Endothelial cell of umbilical vein (primary cell): ENCODE results near the gene CAMK2D. TPM values are rescaled to one million over a fixed set of nuclear protein-coding genes. Genes with fewer than 3 reads are reported as not detected.

Experiments used
- BruUV-seq: library from RNA; stranded (reverse); fragments of 400-500 nt; replicated peaks from 2 replicates; lab custom pipeline; 2021; lab: Mats Ljungman, UMichigan
- CTCF ChIA-PET: fragments of 300-600, 350-600 bp; sonication (Branson Sonifier 250); formaldehyde crosslinking; loops from one replicate; lab custom pipeline; 2021; ENCODE audit warnings: antibody characterized with exemption, inconsistent platforms; lab: Charles Lee
- POLR2A ChIA-PET: fragments of 300-600, 350-600 bp; sonication (Branson Sonifier 250); formaldehyde crosslinking; loops from one replicate; lab custom pipeline; 2021; ENCODE audit warnings: antibody characterized with exemption, inconsistent platforms; lab: Charles Lee
- DNase-seq: peaks from one replicate; pipeline ENCODE4 v3.0.0-alpha.2; 2011; ENCODE audit warnings: low read depth, low spot score
- FAIRE-seq: peaks from 2 replicates; lab custom pipeline; 2011; peaks lifted over from hg19 to GRCh38; lab: Jason Lieb, UNC
- H2AFZ ChIP-seq: 2 replicates; pipeline ENCODE4 v1.6.0; 2012; ENCODE audit warnings: low read depth, low read length, control low read depth, inconsistent platforms
- H3K27ac ChIP-seq: 2 replicates; pipeline ENCODE4 v1.5.1; 2011; ENCODE audit warnings: low read depth, mild to moderate bottlenecking, control low read depth, low read length, moderate library complexity; ENCODE audit not compliant: insufficient read depth
- H3K27me3 ChIP-seq, 2 experiments: 2 replicates each; pipeline versions ENCODE4 v1.6.0 to v1.6.1; 2011; ENCODE audit warnings: low read length in 2 of 2, mixed read lengths in 1 of 2; ENCODE audit not compliant: control insufficient read depth in 2 of 2, insufficient read depth in 2 of 2
- H3K36me3 ChIP-seq, 2 experiments: 2 replicates in 1 of 2; 3 replicates in 1 of 2; pipeline ENCODE4 v1.5.1; 2011; ENCODE audit warnings: low read length in 2 of 2, mild to moderate bottlenecking in 1 of 2, moderate library complexity in 1 of 2; ENCODE audit not compliant: control insufficient read depth in 2 of 2, insufficient read depth in 2 of 2; ENCODE audit errors: extremely low read depth in 1 of 2
- H3K4me1 ChIP-seq: 3 replicates; pipeline ENCODE4 v1.5.1; 2011; ENCODE audit warnings: mild to moderate bottlenecking, low read length; ENCODE audit not compliant: control insufficient read depth, insufficient read depth; ENCODE audit errors: extremely low read depth
- H3K4me2 ChIP-seq: 2 replicates; pipeline ENCODE4 v1.6.1; 2011; ENCODE audit warnings: low read length, control low read depth, mixed read lengths; ENCODE audit not compliant: insufficient read depth
- H3K4me3 ChIP-seq, 3 experiments: fragments of 200-600 bp in 1 of 3; sonication (generic), shearing (Covaris generic) in 1 of 3; replicated peaks in 1 of 3; 2 replicates each; pipeline ENCODE4 v1.5.1; 2011 to 2016; ENCODE audit warnings: control low read depth in 3 of 3, low read length in 3 of 3, mild to moderate bottlenecking in 2 of 3, inconsistent platforms in 1 of 3, low read depth in 1 of 3, moderate library complexity in 1 of 3; ENCODE audit not compliant: insufficient read depth in 1 of 3
- H3K79me2 ChIP-seq: 2 replicates; pipeline ENCODE4 v1.6.0; 2012; ENCODE audit warnings: low read length, inconsistent platforms; ENCODE audit not compliant: control insufficient read depth, insufficient read depth
- H3K9ac ChIP-seq: replicated peaks from 2 replicates; pipeline ENCODE3; 2011; ENCODE audit warnings: low read length, control low read depth; ENCODE audit not compliant: insufficient read depth; ENCODE audit errors: extremely low read depth
- H3K9me1 ChIP-seq: replicated peaks from 3 replicates; pipeline ENCODE4 v1.6.0; 2011; ENCODE audit warnings: mild to moderate bottlenecking, low read length; ENCODE audit not compliant: control insufficient read depth, insufficient read depth; ENCODE audit errors: extremely low read depth
- H3K9me3 ChIP-seq: replicated peaks from 2 replicates; pipeline ENCODE4 v1.5.1; 2012; ENCODE audit warnings: low read length, inconsistent platforms; ENCODE audit not compliant: control insufficient read depth, insufficient read depth
- H4K20me1 ChIP-seq: replicated peaks from 2 replicates; pipeline ENCODE3; 2011; ENCODE audit warnings: mild to moderate bottlenecking, low read length; ENCODE audit not compliant: control insufficient read depth, insufficient read depth; ENCODE audit errors: extremely low read depth
- EZH2 ChIP-seq: IDR thresholded peaks from 2 replicates; pipeline ENCODE4 v1.6.1; 2012; ENCODE audit warnings: borderline replicate concordance, low read depth, mild to moderate bottlenecking, moderate library complexity, low read length, inconsistent platforms; ENCODE audit not compliant: severe bottlenecking
- FOS ChIP-seq: IDR thresholded peaks from 2 replicates; pipeline ENCODE4 v1.6.1; 2011; ENCODE audit warnings: mild to moderate bottlenecking, low read length, moderate library complexity, borderline replicate concordance; ENCODE audit not compliant: insufficient read depth
- GATA2 ChIP-seq: IDR thresholded peaks from 2 replicates; pipeline ENCODE4 v1.7.0; 2011; ENCODE audit warnings: low read depth, mild to moderate bottlenecking, moderate library complexity, mixed read lengths, low read length; ENCODE audit not compliant: insufficient read length, insufficient read depth
- JUN ChIP-seq: IDR thresholded peaks from 2 replicates; pipeline ENCODE4 v1.6.1; 2011; ENCODE audit warnings: borderline replicate concordance, low read depth; ENCODE audit not compliant: insufficient read length, insufficient read depth
- MYC ChIP-seq: IDR thresholded peaks from one replicate; pipeline ENCODE4 v1.6.1; 2011; ENCODE audit warnings: mild to moderate bottlenecking, low read depth, low read length
- POLR2A ChIP-seq: IDR thresholded peaks from 2 replicates; pipeline ENCODE4 v1.6.1; 2012; ENCODE audit warnings: low read depth, mild to moderate bottlenecking, control low read depth, low read length
- POLR2AphosphoS5 ChIP-seq: IDR thresholded peaks from 2 replicates; pipeline ENCODE4 v1.6.1; 2012; ENCODE audit warnings: low read depth, mild to moderate bottlenecking, control low read depth, low read length, moderate library complexity; ENCODE audit not compliant: insufficient read depth
- dilution Hi-C: fragments of 300-500 bp; cut with MboI; formaldehyde crosslinking; loops from one replicate; pipeline ENCODE4 v1.15.0; 2019; ENCODE audit warnings: low sequenced_read_pairs; ENCODE audit not compliant: extremely low pct_ligation_motif_present
- intact Hi-C: fragments of 100-400 bp; cut with micrococcal nuclease; formaldehyde crosslinking; loops from one replicate; pipeline ENCODE4 v1.10.0; 2022
- polyA plus RNA-seq, 4 experiments: library from polyadenylated mRNA; depleted of rRNA in 3 of 4; stranded (reverse) in 3 of 4; unstranded in 1 of 4; fragments of >200 nt; gene quantifications; 2 replicates each; pipeline versions ENCODE4 v1.2.1 to v1.2.3, GENCODE V29; 2011 to 2012; ENCODE audit warnings: missing spikeins in 1 of 4
- total RNA-seq: library from RNA; stranded (reverse); gene quantifications from 2 replicates; pipeline ENCODE4 v1.2.3, GENCODE V29; 2021
- TF ChIP-seq, protein P1 (sequence below), 2 donors: IDR thresholded peaks; 1 replicate in 1 of 2; 2 replicates in 1 of 2; pipeline ENCODE4 v1.5.1; 2011; ENCODE audit warnings: low read length in 2 of 2, mild to moderate bottlenecking in 2 of 2, moderate library complexity in 2 of 2, control low read depth in 1 of 2, inconsistent platforms in 1 of 2, low read depth in 1 of 2; ENCODE audit not compliant: insufficient read depth in 1 of 2; ENCODE audit errors: extremely low read depth in 1 of 2
- TF ChIP-seq, protein P2 (sequence below): IDR thresholded peaks from 2 replicates; pipeline ENCODE4 v1.6.1; 2011; ENCODE audit not compliant: insufficient read depth, insufficient read length

The CAMK2D gene
- total and polyA plus RNA-seq, 2 donors (not counting 3 experiments of a cell fraction or from before 2014, with no cell fraction given), result 10.4 to 30.7 TPM

DNA sequence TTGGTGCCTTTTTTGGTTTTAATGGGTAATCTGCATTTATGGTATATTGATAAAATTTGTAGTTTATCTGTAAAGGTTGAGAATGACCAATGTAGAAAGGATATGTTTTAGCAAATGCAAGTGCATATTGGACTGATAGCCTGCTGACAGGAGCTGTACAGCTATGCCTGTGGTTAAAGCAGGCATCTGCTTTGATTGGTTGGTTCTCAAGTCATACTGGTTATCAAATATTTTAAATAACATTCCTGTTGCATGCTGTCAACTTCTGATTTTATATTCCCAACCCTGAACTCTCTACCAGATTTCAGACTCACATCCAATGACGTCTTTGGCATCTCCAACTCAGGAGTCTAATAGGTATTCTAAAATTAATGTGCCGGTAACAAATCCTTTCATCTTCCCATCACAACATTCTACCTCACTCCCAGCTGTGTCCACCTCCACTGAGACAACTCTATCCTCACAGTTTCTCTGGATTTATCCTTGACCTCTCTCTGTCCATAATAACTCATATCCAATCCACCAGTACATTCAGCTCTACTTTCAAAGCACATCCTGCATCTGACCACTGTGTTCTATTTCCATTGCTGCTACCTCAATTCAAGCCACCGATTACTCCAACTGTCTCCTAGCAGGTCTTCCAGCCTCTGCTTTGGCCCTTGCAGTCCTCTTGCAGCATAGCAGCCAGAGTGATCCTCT lies 125.7 kb downstream of the CAMK2D start:
- no peaks in the 10 kb centered on the region for H3K9me1 ChIP-seq
- no peaks in the 10 kb centered on the region for H3K27me3 ChIP-seq
- FAIRE-seq (no peak), DNase-seq (no peak)
- no peaks in the 10 kb centered on the region for H3K9me3 ChIP-seq
- CTCF ChIA-PET, result interaction anchor here (1.0 to 1.4 kb wide), 2 partner anchors 9 to 241 kb away, joined by 3 to 4 read pairs; no protein-coding TSS in a partner anchor
- peaks cover 2% of the 10 kb centered on the region for H4K20me1 ChIP-seq
- no peak overlapping the region for H3K9ac ChIP-seq
- intact Hi-C loops, result no loop called here
- no TSS peak for BruUV-seq
- H3K4me3 ChIP-seq, result no peak overlapping the region
- no peak for TF ChIP-seq JUN
- TF ChIP-seq POLR2AphosphoS5, result no peak
- TF ChIP-seq, protein P1, sequence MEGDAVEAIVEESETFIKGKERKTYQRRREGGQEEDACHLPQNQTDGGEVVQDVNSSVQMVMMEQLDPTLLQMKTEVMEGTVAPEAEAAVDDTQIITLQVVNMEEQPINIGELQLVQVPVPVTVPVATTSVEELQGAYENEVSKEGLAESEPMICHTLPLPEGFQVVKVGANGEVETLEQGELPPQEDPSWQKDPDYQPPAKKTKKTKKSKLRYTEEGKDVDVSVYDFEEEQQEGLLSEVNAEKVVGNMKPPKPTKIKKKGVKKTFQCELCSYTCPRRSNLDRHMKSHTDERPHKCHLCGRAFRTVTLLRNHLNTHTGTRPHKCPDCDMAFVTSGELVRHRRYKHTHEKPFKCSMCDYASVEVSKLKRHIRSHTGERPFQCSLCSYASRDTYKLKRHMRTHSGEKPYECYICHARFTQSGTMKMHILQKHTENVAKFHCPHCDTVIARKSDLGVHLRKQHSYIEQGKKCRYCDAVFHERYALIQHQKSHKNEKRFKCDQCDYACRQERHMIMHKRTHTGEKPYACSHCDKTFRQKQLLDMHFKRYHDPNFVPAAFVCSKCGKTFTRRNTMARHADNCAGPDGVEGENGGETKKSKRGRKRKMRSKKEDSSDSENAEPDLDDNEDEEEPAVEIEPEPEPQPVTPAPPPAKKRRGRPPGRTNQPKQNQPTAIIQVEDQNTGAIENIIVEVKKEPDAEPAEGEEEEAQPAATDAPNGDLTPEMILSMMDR (IDR thresholded peaks at IDR 0.05; ENCODE audit: extremely low read depth in 1 of 2, insufficient read depth in 1 of 2, low read depth in 1 of 2, low read length in 2 of 2), result no peak
- TF ChIP-seq EZH2, result no peak
- TF ChIP-seq, protein P2, sequence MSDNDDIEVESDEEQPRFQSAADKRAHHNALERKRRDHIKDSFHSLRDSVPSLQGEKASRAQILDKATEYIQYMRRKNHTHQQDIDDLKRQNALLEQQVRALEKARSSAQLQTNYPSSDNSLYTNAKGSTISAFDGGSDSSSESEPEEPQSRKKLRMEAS, result no peak
- TF ChIP-seq FOS, result no peak
- no peak for TF ChIP-seq MYC
- TF ChIP-seq POLR2A, result no peak
- no peak for TF ChIP-seq GATA2
- H3K4me1 ChIP-seq, result peaks cover 3% of the 10 kb centered on the region
- POLR2A ChIA-PET, result no interaction called here
- H3K27ac ChIP-seq, result no peak overlapping the region
- dilution Hi-C loops, result no loop called here
- H3K36me3 ChIP-seq, result no peaks in the 10 kb centered on the region
- no peaks in the 10 kb centered on the region for H3K79me2 ChIP-seq
- no peak overlapping the region for H2AFZ ChIP-seq
- no peak overlapping the region for H3K4me2 ChIP-seq
